ENCODE data around the gene IFT27.

The IFT27 gene

DNA sequence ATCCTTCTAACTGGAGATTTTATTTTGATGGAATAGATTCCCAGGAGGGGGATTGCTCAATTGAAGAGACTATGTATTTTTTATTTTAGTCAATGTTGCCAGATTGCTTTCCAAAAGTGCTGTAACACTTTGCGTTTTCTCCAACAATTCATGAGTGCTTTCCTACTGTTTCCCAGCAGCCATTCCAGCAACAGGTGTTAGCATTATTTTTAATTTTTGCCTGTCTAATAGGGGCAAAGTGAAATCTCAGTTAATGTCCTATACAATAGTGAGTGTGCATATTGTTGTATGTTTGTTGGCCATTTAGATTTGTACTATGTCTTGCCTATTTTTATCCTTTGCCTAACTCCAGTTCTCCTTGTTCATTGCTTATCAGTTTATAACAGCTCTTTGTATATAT, 60.3 kb downstream of the IFT27 start:
- no peak overlapping the region for H3K9ac ChIP-seq (ENCODE audit: low read length)
- no peaks in the 10 kb centered on the region for H3K4me1 ChIP-seq (ENCODE audit: control insufficient read depth, insufficient read depth, low read length)
- no peak overlapping the region for H3K27ac ChIP-seq (ENCODE audit: low read depth, low read length)
- no peaks in the 10 kb centered on the region for H3K36me3 ChIP-seq (ENCODE audit: control insufficient read depth, insufficient read depth, low read length)
- H3K27me3 ChIP-seq (ENCODE audit: control insufficient read depth, insufficient read depth, low read length) = peaks cover 3% of the 10 kb centered on the region
- no peak overlapping the region for H3K4me3 ChIP-seq (ENCODE audit: low read length)

- Histone ChIP-seq H3K9ac (ENCODE audit: low read length) (no peak overlapping the region), H3K4me3 (ENCODE audit: low read length) (no peak overlapping the region), H3K4me1 (ENCODE audit: control insufficient read depth, insufficient read depth, low read length) (no peaks in the 10 kb centered on the region), H3K36me3 (ENCODE audit: control insufficient read depth, insufficient read depth, low read length) (no peaks in the 10 kb centered on the region), H3K27me3 (ENCODE audit: control insufficient read depth, insufficient read depth, low read length) (peaks cover 3% of the 10 kb centered on the region), H3K27ac (ENCODE audit: low read depth, low read length) (no peak overlapping the region)
These were observed 61.8 kb downstream of the IFT27 start for GRCh38 chr22:36714110-36714509.

DNA sequence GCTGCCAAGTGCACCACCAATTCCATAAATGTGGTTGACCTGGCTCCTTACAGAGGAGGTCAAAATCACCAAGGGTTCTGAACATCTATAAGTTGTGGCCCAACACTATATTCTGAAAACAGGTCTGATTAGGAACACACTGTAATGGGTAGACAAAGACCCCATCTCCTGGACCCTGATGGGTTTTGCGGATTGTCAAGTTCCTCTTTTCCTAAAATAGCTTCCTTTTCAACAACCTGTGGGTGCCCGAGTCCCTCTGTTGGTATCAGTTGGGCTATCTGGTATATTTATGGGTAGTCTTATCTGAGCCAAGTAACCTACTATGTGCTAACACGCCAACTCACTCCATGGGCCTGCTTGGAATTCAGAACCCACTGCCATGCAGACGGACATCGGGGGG, 62.5 kb downstream of the IFT27 start:
- no peak overlapping the region for H3K27ac ChIP-seq (ENCODE audit: low read depth, low read length)
- peaks cover 3% of the 10 kb centered on the region for H3K27me3 ChIP-seq (ENCODE audit: control insufficient read depth, insufficient read depth, low read length)
- H3K9ac ChIP-seq (ENCODE audit: low read length) = no peak overlapping the region
- H3K36me3 ChIP-seq (ENCODE audit: control insufficient read depth, insufficient read depth, low read length) = no peaks in the 10 kb centered on the region
- no peaks in the 10 kb centered on the region for H3K4me1 ChIP-seq (ENCODE audit: control insufficient read depth, insufficient read depth, low read length)
- H3K4me3 ChIP-seq (ENCODE audit: low read length) = no peak overlapping the region
